Mononuclear cell (primary cell): ENCODE data around the gene WWOX. TPM values are rescaled to one million over a fixed set of nuclear protein-coding genes. Genes with fewer than 3 reads are reported as not detected.

Source experiments
- H3K27me3 ChIP-seq: 2 replicates; pipeline ENCODE4 v1.6.0; 2011; ENCODE audit warnings: low read length, control low read depth; ENCODE audit not compliant: insufficient read depth
- H3K4me1 ChIP-seq: 2 replicates; pipeline ENCODE4 v1.5.1; 2011; ENCODE audit warnings: mild to moderate bottlenecking, low read length, control low read depth; ENCODE audit not compliant: insufficient read depth
- H3K4me3 ChIP-seq: 2 replicates; pipeline ENCODE4 v1.5.1; 2011; ENCODE audit warnings: mild to moderate bottlenecking, low read length, moderate library complexity
- H3K9me3 ChIP-seq: 2 replicates; pipeline ENCODE4 v1.5.1; 2011; ENCODE audit warnings: low read depth, mild to moderate bottlenecking, control low read depth, low read length
- total RNA-seq: library from RNA; depleted of rRNA; stranded (reverse); fragments of >200 nt; gene quantifications from one replicate; pipeline ENCODE4 v1.2.3, GENCODE V29; 2012

The WWOX gene
- total RNA-seq, 1 donor: 22.7 TPM

DNA sequence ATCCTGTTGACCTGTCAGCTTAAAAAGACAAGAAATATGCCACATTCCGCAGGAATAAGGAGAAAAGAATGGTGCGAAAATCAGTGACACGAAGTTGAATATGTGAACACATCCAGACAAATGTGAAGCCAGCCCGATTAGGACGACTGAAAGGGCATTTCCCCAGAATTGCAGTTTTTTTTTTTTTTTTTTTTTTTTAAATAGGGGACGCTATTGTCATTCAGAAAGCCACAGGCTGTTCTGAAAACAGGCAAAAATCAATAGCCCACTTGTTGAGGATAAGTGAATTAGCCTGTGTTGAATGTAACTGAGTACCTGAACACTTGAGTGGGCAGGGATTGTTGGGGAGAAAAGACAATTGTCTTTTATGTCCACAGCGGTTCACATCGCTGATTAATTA is 507.1 kb downstream of the WWOX start:
- H3K4me1 ChIP-seq: no peaks in the 10 kb centered on the region
- H3K9me3 ChIP-seq: no peaks in the 10 kb centered on the region
- no peak overlapping the region for H3K4me3 ChIP-seq
- H3K27me3 ChIP-seq: no peaks in the 10 kb centered on the region

DNA sequence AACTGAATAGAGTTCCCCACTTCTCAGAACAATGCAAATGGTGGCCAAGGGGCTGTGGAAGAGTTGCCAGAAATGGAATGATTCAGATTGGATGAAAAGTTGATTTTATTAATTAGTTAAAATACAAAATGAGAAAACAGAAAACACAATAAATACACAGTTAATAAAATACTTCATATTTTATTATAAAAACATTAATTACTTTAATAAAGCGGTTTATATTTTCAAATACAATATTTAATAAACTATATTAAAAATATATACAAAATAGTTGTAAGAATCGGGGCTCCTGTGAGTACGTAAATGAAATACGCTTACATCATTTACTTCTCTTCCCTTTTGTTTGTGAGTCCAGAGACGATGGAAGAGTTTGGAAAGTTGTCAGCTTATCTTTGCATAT is 507.6 kb downstream of the WWOX start:
- H3K4me3 ChIP-seq: no peak overlapping the region
- H3K9me3 ChIP-seq: no peaks in the 10 kb centered on the region
- no peaks in the 10 kb centered on the region for H3K4me1 ChIP-seq
- no peaks in the 10 kb centered on the region for H3K27me3 ChIP-seq

DNA sequence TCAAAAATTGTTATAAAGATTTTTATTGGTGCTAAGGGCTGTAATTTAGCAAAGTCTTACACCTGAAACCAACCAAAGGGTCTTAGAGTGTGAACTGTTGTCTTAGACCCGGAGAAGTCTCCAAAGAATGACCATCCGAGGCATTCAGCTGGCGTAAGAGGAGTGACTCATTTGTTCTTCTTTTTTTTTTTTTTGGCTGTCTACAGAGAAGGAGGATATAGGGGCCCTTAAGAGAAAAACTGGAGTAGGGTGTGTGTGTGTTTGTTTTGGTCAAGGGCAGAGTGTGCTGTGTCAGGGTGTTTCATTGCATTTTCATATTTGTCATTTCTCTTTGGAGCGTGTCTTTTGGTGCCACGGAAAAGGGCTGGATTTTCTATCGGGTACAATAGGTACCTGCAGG is 508.0 kb downstream of the WWOX start:
- Histone ChIP-seq H3K4me1 (no peaks in the 10 kb centered on the region), H3K4me3 (no peak overlapping the region), H3K9me3 (no peaks in the 10 kb centered on the region), H3K27me3 (no peaks in the 10 kb centered on the region)

DNA sequence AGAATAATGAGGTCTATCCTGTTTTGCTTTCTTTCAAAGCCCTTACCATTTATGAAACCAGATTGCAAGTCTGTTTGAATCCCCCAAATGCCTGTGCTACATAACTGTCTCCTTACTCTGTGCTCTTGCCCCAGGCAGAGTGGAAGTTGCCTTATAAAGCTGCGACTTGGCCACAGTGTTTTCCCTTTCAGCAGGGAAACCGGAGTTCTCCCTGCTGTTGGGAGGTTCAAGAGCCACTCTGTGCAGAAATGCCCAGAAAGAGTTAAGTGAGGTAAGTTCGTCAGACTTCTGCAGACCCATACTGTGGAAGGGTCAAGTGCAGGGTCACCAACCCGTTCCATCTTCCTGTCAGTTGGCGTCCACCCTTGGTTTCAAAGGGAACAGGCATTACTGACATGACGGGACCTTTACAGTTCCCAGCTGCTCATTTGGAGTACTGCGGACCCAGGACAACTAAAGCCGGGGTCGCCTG is 508.9 kb downstream of the WWOX start:
- Histone ChIP-seq H3K9me3 (no peaks in the 10 kb centered on the region), H3K27me3 (no peaks in the 10 kb centered on the region), H3K4me1 (no peaks in the 10 kb centered on the region), H3K4me3 (no peak overlapping the region)

DNA sequence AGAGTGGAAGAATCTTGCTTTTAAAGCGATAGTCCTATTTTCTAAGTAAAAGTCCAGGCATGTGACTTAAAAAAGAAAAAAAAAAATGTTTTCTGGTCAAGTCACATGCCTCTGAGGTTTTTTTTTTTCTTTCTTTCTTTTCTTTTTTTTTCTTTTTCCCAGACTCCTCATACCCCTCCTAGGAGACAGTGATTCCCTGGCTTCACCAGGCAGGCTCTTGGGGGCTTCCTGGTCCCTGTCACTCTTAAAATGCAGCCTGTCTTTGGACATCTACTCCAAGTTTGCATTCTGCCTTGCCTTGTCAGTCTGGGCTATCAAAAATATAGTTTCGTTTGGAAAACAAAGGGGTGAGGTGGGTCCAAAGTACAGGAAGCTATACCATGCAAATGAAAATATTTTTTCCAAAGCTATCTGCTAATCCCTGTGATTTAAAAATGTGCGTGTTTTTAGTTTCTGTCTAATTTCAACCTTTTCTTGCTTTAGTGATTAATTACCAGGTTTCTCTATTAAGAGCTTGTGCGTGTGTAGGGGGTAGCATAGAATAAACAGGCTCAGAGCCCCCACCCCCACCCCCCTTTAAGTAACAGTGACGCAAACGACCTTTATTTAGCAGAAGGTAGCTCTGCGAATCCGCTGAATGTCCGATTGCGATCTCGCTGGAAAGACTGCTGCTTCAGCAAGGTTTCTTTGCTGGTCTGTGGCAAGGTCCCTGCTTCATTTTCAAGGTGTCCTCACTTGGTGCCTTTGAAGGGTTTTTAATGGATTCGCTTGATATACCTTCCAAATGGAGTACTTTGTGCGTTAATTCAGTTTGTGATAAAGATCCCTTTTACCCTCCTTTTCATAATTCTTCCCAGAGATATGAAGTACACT is 510.2 kb downstream of the WWOX start:
- H3K4me3 ChIP-seq: no peak overlapping the region
- no peaks in the 10 kb centered on the region for H3K9me3 ChIP-seq
- H3K4me1 ChIP-seq: no peaks in the 10 kb centered on the region
- H3K27me3 ChIP-seq: no peaks in the 10 kb centered on the region

DNA sequence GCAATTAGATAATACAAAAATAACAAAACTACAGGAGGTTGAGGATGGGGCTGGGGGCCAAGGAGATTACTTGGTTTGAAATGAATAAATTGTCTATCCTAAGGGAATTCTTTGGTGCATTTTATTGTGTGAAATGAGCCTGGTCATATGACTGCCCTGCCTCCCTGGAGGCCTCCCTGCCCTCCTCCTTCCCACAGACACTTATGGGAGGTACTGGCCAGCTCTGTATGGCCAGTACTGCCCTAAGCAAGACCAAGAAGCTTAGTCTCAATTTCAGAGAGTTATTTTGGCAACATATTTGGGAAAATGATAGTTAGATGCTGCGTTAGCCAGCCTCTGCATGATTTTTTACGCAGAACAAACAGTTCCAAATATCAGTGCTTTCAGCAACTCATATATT is 511.9 kb downstream of the WWOX start:
- H3K4me3 ChIP-seq: no peak overlapping the region
- no peaks in the 10 kb centered on the region for H3K4me1 ChIP-seq
- no peaks in the 10 kb centered on the region for H3K9me3 ChIP-seq
- no peaks in the 10 kb centered on the region for H3K27me3 ChIP-seq

DNA sequence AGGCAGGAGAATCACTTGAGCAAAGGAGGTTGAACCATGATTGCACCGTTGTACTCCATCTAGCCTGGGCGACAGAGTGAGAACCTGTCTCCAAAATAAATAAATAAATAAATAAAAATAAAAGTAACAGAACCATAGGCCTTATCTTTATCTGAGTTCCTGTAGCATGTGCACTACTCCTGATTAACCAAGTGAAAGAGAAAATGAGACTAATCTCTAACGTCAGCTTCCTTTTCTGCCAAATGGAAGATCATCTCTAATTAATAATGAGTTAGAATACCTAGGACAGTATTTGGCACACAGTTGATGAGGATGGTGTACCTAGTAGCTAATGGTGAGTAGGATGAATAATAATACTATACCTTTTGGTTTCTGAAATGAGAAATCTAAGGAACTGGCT is 520.4 kb downstream of the WWOX start:
- Histone ChIP-seq H3K27me3 (no peaks in the 10 kb centered on the region), H3K9me3 (no peaks in the 10 kb centered on the region), H3K4me1 (no peaks in the 10 kb centered on the region), H3K4me3 (no peak overlapping the region)

DNA sequence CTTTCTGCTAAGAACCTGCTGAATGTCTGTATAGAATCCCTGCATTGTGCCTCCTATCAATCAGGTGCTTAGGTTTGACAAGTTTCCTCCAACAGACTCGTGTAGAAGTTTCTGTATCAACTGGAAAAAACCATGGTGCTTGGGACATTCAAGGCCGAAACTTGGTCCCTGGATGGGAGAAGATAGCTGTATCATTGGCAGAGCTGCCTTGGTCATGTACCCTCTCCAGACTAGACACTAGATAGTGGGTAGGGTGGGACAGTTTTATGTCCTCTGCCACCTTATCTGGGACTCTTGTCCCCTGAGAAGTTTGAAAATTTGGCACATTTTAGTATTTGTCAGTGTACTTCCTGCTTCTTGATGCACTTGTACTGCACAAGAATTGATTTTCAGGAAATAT is 520.8 kb downstream of the WWOX start:
- Histone ChIP-seq H3K4me3 (no peak overlapping the region), H3K9me3 (no peaks in the 10 kb centered on the region), H3K27me3 (no peaks in the 10 kb centered on the region), H3K4me1 (no peaks in the 10 kb centered on the region)

DNA sequence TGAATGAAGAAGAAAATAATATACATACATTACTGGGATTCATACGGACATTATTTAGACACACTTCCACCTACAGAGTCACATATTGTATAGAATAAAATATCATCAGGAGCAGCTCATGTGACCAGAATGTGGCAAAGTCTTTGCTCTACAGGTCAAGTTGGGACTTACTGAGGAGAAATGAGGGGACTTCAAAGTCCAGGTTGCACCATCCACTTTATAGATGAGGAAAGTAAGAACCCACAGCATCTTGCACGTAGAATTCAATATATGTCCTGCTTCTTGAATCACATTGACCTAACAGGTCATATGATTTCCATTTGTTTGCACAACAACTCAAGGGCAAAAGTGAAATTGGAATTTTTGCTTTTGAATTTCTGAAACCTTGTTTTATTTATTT is 524.3 kb downstream of the WWOX start:
- Histone ChIP-seq H3K27me3 (no peaks in the 10 kb centered on the region), H3K4me1 (no peaks in the 10 kb centered on the region), H3K4me3 (no peak overlapping the region), H3K9me3 (no peaks in the 10 kb centered on the region)

DNA sequence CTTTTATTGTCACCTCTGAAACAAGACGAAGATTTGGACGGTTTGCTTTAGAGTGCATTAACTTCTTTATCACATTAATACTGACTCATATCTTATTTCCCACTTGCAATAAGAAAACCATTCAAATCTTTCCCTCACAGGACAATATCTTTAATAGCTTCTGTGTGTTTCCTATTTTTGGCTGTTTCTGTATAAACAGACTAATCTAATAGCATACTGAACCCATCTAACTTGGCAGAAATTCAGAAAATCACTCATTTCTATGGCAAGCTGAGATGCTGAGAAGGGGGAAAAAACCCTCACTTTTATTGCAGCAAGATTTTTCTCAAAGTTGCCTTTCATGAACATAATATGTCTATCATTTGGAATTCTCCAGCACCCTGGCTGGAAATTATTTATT is 524.9 kb downstream of the WWOX start:
- Histone ChIP-seq H3K9me3 (no peaks in the 10 kb centered on the region), H3K4me1 (no peaks in the 10 kb centered on the region), H3K4me3 (no peak overlapping the region), H3K27me3 (no peaks in the 10 kb centered on the region)

DNA sequence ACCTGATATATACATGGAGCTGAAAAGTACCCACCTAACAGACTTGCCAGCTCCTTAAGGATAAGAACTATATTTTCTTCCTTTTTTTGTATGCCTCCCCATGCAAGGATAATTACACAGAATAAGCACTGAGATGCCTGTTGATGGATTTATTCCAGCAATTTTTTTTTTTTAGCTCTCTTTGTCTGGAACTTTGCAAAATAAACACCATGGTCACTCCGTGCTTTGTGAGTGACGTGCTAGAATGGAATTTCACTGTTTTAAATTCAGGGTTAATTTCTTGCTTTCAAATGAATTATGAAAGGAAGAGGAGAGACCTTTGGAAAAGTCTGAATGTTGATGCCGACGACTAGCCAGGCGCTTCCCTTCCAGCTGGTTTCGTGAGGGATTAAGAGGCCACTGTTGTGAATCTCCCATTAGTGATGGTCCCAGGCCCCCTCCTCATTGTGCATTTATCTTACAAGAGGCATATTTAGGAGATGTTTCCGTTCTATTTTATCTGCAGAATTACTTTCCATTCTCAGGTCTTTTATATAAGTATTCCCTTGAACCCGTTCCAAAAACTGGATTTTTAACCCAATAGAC is 529.1 kb downstream of the WWOX start:
- Histone ChIP-seq H3K4me1 (no peaks in the 10 kb centered on the region), H3K27me3 (no peaks in the 10 kb centered on the region), H3K4me3 (no peak overlapping the region), H3K9me3 (peaks cover 11% of the 10 kb centered on the region)

DNA sequence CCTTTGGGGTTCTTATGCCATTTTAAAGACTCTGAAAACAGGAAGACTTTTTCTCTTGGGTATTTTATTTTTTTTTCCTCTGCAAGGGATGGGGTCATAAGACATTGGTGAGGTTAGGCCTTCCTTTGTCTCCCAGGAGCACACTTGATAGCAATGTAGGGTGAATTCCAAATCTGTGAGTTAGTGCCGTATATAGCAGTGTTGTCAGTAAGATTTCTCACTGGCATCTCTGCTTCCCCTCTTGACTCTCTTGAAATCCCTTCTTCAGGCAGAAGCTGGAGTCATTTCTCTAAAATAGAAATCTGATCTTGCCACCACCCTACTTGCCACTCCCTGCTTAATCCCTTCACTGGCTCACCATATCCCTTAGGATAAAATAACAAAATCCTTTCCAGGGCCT is 529.7 kb downstream of the WWOX start:
- Histone ChIP-seq H3K4me1 (no peaks in the 10 kb centered on the region), H3K4me3 (no peak overlapping the region), H3K27me3 (no peaks in the 10 kb centered on the region), H3K9me3 (peaks cover 11% of the 10 kb centered on the region)

DNA sequence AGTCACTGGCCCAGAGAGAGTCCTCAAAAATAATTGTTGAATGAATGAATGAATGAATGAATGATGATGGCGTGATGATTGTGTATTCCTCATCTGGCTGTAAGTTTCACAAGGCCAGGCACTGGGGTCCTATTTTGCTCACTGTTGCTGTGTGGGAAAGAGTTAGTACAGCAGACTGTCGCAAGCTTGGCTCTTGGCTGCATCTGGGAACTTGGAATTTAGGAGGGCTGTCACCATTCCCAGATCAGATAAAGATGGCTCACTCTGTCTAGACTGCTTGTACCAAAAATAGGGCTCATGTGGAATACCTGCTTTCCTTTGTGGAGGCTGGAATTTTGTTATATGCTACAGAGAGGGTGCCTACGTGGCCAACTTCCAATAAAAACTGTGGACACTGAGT is 530.6 kb downstream of the WWOX start:
- H3K4me3 ChIP-seq: no peak overlapping the region
- no peaks in the 10 kb centered on the region for H3K4me1 ChIP-seq
- no peaks in the 10 kb centered on the region for H3K27me3 ChIP-seq

DNA sequence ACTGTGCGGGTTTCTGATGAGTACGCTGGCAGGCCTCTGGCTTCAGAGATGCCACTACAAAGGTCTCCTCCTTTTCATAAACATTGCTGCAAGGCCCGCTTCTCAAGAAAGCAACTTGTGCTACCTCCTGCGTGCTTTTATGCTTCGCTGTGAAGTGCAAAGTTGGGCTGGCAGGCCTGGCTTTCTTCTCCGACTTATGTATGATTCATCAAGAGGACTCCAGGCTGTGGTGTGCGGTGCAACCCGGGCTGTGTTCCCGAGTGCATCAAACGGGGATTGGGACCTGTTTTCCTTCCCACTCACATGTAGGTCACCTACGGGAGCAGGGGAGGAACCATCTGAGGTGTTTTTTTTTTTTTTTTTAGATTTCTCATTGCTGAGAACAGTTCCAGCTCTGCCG is 534.1 kb downstream of the WWOX start:
- no peaks in the 10 kb centered on the region for H3K4me1 ChIP-seq
- no peak overlapping the region for H3K4me3 ChIP-seq
- no peaks in the 10 kb centered on the region for H3K27me3 ChIP-seq
- peaks cover 11% of the 10 kb centered on the region for H3K9me3 ChIP-seq

More for the DNA sequence above, 530.6 kb downstream of the WWOX start:
- peaks cover 11% of the 10 kb centered on the region for H3K9me3 ChIP-seq

DNA sequence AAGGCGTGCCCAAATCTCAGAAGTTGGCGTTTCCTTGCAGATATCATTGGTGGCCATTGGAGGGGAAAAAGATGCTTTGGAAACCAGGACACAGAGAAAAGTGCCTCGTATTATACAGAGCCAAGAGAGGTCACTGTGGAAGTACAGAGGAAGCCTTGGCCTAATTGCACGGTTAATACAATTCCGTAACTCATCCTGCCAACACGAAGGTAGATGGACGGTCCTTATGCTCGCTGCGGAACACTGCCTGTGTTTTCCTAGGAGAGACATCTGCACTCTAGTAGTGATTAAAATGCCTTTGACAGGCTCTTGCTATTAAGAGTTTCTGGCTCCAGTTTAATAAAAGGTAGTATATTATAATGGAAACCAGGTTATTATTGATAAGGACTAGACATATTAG is 536.4 kb downstream of the WWOX start:
- H3K9me3 ChIP-seq: no peaks in the 10 kb centered on the region
- no peak overlapping the region for H3K4me3 ChIP-seq
- no peaks in the 10 kb centered on the region for H3K4me1 ChIP-seq
- H3K27me3 ChIP-seq: no peaks in the 10 kb centered on the region

DNA sequence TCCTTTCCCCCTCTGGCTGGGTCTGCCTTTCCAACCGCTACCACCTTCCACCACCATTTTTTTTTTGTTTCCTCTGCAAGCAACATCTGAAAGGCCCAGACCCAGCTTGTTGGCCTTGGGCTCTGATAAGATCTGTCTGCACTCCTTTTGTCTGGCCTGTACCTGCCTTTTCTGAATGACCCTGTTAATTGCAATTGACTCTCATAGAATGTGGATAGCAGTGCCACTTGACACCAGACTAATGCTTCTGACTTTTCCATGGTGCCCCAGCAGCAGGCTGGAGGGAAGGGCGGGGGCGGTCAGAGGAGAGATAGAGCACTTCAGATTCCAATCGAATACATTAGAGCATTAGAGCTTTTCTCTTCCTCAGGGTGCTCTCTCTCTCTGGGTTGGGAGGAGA is 538.9 kb downstream of the WWOX start:
- no peak overlapping the region for H3K4me3 ChIP-seq
- H3K9me3 ChIP-seq: no peaks in the 10 kb centered on the region
- H3K27me3 ChIP-seq: no peaks in the 10 kb centered on the region
- no peaks in the 10 kb centered on the region for H3K4me1 ChIP-seq
